K562 (cell line): ENCODE results near the gene KRABD2.

Experiments used
- ATF7 ChIP-seq: fragments of 450-650 bp; IDR thresholded peaks from 2 replicates; pipeline ENCODE4 v1.7.1; 2014; ENCODE audit warnings: mild to moderate bottlenecking, moderate library complexity
- CTBP1 ChIP-seq: fragments of 450-650 bp; IDR thresholded peaks from 2 replicates; pipeline ENCODE4 v1.6.1; 2016; ENCODE audit warnings: borderline replicate concordance
- ELF2 ChIP-seq: fragments of 250-450 bp; sonication (Bioruptor Pico); IDR thresholded peaks from 2 replicates; pipeline ENCODE4 v1.5.0; 2021; ENCODE audit warnings: mild to moderate bottlenecking
- ETV1 ChIP-seq: fragments of 450-650 bp; conservative IDR thresholded peaks from 2 replicates; pipeline ENCODE4 v1.6.1; 2016; ENCODE audit warnings: missing genetic modification characterization, control low read depth, low read depth, missing compliant biosample characterization
- KLF16 ChIP-seq: IDR thresholded peaks from 2 replicates; pipeline ENCODE4 v1.6.1; 2016; ENCODE audit warnings: antibody characterized with exemption
- NFYB ChIP-seq: IDR thresholded peaks from 2 replicates; pipeline ENCODE4 v1.6.1; 2011; ENCODE audit warnings: mild to moderate bottlenecking, moderate library complexity; ENCODE audit not compliant: insufficient read length; ENCODE audit errors: extremely low read depth
- RB1 ChIP-seq: fragments of 450-650 bp; IDR thresholded peaks from 2 replicates; pipeline ENCODE4 v1.6.1; 2017; ENCODE audit warnings: low read depth, mild to moderate bottlenecking
- STAT5B ChIP-seq: fragments of 250-450 bp; sonication (Bioruptor Pico); IDR thresholded peaks from 2 replicates; pipeline ENCODE4 v1.8.0; 2021; ENCODE audit warnings: mild to moderate bottlenecking, inconsistent platforms
- TAF7 ChIP-seq: fragments of 450-650 bp; IDR thresholded peaks from 2 replicates; pipeline ENCODE4 v1.6.1; 2016; ENCODE audit warnings: missing genetic modification characterization, missing compliant biosample characterization
- TBL1XR1 ChIP-seq, 2 experiments: IDR thresholded peaks; 2 replicates each; pipeline ENCODE4 v1.6.1; 2012; ENCODE audit warnings: improper control_type of control experiment in 2 of 2, low read length in 2 of 2, mild to moderate bottlenecking in 1 of 2
- TCF7 ChIP-seq: sonication (generic); IDR thresholded peaks from 2 replicates; pipeline ENCODE4 v1.6.1; 2016; ENCODE audit warnings: antibody characterized with exemption, borderline replicate concordance
- ZNF263 ChIP-seq: sonication (generic); formaldehyde crosslinking; IDR thresholded peaks from 2 replicates; pipeline ENCODE4 v1.8.0; 2022; ENCODE audit warnings: mild to moderate bottlenecking, missing genetic modification reagents, borderline replicate concordance
- ZNF445 ChIP-seq: fragments of 250-450 bp; sonication (Bioruptor Pico); IDR thresholded peaks from 2 replicates; pipeline ENCODE4 v1.4.0; 2020; ENCODE audit warnings: low read depth, mild to moderate bottlenecking, moderate library complexity
- TF ChIP-seq, protein P1 (sequence below): sonication (generic); formaldehyde crosslinking; IDR thresholded peaks from 2 replicates; pipeline ENCODE4 v1.8.0; 2022; ENCODE audit warnings: mild to moderate bottlenecking, missing genetic modification reagents
- TF ChIP-seq, protein P2 (sequence below), 2 experiments: fragments of 450-650 bp in 1 of 2; sonication (generic) in 1 of 2; formaldehyde crosslinking in 1 of 2; IDR thresholded peaks in 1 of 2; conservative IDR thresholded peaks in 1 of 2; 2 replicates each; pipeline versions ENCODE4 v1.6.1 to v1.8.1; 2016 to 2023; ENCODE audit warnings: mild to moderate bottlenecking in 2 of 2, moderate library complexity in 2 of 2, inconsistent platforms in 1 of 2, missing genetic modification reagents in 1 of 2
- TF ChIP-seq, protein P3 (sequence below): fragments of 250-450 bp; sonication (Bioruptor Pico); IDR thresholded peaks from 2 replicates; pipeline ENCODE4 v1.8.0; 2021; ENCODE audit warnings: borderline replicate concordance, mild to moderate bottlenecking, moderate library complexity; ENCODE audit not compliant: poor library complexity, severe bottlenecking
- TF ChIP-seq, protein P4 (sequence below): fragments of 250-450 bp; sonication (Bioruptor Pico); IDR thresholded peaks from 2 replicates; pipeline ENCODE4 v1.9.0; 2021; ENCODE audit warnings: mild to moderate bottlenecking, inconsistent platforms
- TF ChIP-seq, protein P5 (sequence below): fragments of 450-650 bp; formaldehyde crosslinking; IDR thresholded peaks from 2 replicates; pipeline ENCODE4 v1.4.0; 2020; ENCODE audit warnings: mild to moderate bottlenecking, moderate library complexity

The KRABD2 gene

DNA sequence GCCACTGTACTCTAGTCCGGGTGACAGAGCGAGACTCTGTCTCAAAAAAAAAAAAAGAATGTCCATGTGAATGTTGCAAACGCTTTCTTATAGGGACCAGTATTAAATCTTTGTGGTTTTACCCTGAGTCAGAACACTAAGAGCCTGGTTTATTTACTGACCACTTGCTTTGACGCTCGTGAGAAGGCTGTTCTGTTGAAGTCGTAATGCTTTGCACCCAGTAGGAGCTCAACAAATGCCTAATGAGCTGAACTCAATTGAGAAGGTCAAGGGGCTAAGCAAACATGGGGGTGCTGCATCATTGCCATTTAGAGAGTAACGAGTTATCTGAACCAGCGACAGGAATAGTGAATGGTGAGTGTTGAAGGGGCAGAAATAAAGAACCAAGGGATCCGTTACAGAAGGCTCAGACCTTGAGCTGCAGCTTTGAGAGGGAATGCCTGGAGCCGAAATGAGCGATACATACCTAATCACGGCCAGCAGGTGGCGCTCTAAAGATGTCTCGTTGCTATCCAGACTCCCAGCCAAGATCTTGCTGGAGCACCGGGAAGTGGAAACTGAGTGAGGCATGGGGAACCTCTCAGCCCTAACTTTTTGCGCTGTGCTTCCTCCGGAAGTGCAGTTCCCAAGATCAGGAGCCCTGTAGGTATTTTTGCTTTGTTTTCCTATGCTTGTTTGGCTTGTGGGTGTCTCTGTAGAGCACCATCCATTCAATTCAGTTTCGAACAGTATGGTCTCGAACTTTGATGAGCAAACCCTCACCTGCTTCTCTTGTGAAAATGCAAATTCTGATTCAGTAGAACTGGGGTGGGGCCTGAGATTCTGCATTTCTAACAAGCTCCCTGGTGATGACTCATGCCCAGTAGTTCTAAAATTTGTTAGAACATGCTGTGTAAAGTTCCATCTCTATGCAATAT lies 33.7 kb upstream of the KRABD2 start (continued):
- TF ChIP-seq ZNF263 (CRISPR knock-in tag) = peak; percentile 46; the same call in 1 of the 2 replicates
- TF ChIP-seq KLF16 = 0 out of 2 replicates have a peak, but pooled peaks have one; percentile 26
- no peak for TF ChIP-seq ZNF445 (CRISPR knock-in tag)
- TF ChIP-seq TBL1XR1 (IDR thresholded peaks at IDR 0.05; ENCODE audit: low read length in 2 of 2) = no peak
- TF ChIP-seq ELF2 = no peak
- no peak for TF ChIP-seq TAF7 (tag)
- TF ChIP-seq CTBP1 = peak; percentile 45; the same call in 1 of the 2 replicates
- peak; percentile 47; the same call in 1 of the 2 replicates for TF ChIP-seq RB1
- no peak for TF ChIP-seq TCF7
- TF ChIP-seq, protein P1, sequence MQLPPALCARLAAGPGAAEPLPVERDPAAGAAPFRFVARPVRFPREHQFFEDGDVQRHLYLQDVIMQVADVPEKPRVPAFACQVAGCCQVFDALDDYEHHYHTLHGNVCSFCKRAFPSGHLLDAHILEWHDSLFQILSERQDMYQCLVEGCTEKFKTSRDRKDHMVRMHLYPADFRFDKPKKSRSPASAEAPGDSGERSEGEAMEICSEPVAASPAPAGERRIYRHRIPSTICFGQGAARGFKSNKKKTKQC (CRISPR knock-in tag) = no peak
- TF ChIP-seq, protein P2, sequence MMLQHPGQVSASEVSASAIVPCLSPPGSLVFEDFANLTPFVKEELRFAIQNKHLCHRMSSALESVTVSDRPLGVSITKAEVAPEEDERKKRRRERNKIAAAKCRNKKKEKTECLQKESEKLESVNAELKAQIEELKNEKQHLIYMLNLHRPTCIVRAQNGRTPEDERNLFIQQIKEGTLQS (IDR thresholded peaks at IDR 0.05) = peak; percentile 77
- TF ChIP-seq, protein P2 (CRISPR knock-in tag; conservative IDR thresholded peaks at IDR 0.05) = no peak
- TF ChIP-seq, protein P3, sequence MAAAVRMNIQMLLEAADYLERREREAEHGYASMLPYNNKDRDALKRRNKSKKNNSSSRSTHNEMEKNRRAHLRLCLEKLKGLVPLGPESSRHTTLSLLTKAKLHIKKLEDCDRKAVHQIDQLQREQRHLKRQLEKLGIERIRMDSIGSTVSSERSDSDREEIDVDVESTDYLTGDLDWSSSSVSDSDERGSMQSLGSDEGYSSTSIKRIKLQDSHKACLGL (CRISPR knock-in tag) = no peak
- TF ChIP-seq STAT5B (CRISPR knock-in tag) = no peak
- TF ChIP-seq ETV1 = peak; percentile 44
- peak; percentile 13; the same call in 1 of the 2 replicates for TF ChIP-seq ATF7
- no peak for TF ChIP-seq NFYB
- TF ChIP-seq, protein P4, sequence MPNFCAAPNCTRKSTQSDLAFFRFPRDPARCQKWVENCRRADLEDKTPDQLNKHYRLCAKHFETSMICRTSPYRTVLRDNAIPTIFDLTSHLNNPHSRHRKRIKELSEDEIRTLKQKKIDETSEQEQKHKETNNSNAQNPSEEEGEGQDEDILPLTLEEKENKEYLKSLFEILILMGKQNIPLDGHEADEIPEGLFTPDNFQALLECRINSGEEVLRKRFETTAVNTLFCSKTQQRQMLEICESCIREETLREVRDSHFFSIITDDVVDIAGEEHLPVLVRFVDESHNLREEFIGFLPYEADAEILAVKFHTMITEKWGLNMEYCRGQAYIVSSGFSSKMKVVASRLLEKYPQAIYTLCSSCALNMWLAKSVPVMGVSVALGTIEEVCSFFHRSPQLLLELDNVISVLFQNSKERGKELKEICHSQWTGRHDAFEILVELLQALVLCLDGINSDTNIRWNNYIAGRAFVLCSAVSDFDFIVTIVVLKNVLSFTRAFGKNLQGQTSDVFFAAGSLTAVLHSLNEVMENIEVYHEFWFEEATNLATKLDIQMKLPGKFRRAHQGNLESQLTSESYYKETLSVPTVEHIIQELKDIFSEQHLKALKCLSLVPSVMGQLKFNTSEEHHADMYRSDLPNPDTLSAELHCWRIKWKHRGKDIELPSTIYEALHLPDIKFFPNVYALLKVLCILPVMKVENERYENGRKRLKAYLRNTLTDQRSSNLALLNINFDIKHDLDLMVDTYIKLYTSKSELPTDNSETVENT (CRISPR knock-in tag) = no peak
- TF ChIP-seq, protein P5, sequence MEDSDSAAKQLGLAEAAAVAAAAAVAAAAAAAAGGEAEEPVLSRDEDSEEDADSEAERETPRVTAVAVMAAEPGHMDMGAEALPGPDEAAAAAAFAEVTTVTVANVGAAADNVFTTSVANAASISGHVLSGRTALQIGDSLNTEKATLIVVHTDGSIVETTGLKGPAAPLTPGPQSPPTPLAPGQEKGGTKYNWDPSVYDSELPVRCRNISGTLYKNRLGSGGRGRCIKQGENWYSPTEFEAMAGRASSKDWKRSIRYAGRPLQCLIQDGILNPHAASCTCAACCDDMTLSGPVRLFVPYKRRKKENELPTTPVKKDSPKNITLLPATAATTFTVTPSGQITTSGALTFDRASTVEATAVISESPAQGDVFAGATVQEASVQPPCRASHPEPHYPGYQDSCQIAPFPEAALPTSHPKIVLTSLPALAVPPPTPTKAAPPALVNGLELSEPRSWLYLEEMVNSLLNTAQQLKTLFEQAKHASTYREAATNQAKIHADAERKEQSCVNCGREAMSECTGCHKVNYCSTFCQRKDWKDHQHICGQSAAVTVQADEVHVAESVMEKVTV (CRISPR knock-in tag) = 0 out of 2 replicates have a peak, but pooled peaks have one; percentile 10
